Lung (tissue), 12 donors: ENCODE results near the gene LIMK1. TPM values are rescaled to one million over a fixed set of nuclear protein-coding genes. Genes with fewer than 3 reads are reported as not detected.
"Not testable (repeated sequence)": the region's sequence is repeated elsewhere in the genome, so short reads cannot be mapped to it uniquely, and the experiment has no call there.

Experiments used
- ATAC-seq: fragments of 200-7000 bp; cut with Tn5 transposase; one replicate; pipeline ENCODE4 v1.9.1; 2020; ENCODE audit warnings: moderate number of reproducible peaks; ENCODE audit not compliant: insufficient read depth, low FRiP score
- DNase-seq, 3 donors: peaks; one replicate each; pipeline ENCODE4 v3.0.0-alpha.2; 2013 to 2017
- H3K27ac ChIP-seq, 2 donors: one replicate each; pipeline ENCODE4 v1.5.1; 2013; ENCODE audit warnings: mild to moderate bottlenecking in 2 of 2, moderate library complexity in 2 of 2, control low read depth in 1 of 2, inconsistent platforms in 1 of 2, low read depth in 1 of 2, low read length in 1 of 2
- H3K27me3 ChIP-seq, 3 donors: one replicate each; pipeline ENCODE4 v1.5.1; 2013; ENCODE audit warnings: low read length in 2 of 3; ENCODE audit not compliant: control insufficient read depth in 3 of 3, insufficient read depth in 3 of 3
- H3K36me3 ChIP-seq, 4 donors: one replicate each; pipeline ENCODE4 v1.5.1; 2013; ENCODE audit warnings: low read length in 4 of 4, mild to moderate bottlenecking in 1 of 4, moderate library complexity in 1 of 4; ENCODE audit not compliant: control insufficient read depth in 4 of 4, insufficient read depth in 4 of 4
- H3K4me1 ChIP-seq, 5 donors: one replicate each; pipeline ENCODE4 v1.5.1; 2013; ENCODE audit warnings: low read length in 5 of 5, mild to moderate bottlenecking in 2 of 5, moderate library complexity in 1 of 5; ENCODE audit not compliant: control insufficient read depth in 5 of 5, insufficient read depth in 5 of 5
- H3K4me3 ChIP-seq: one replicate; pipeline ENCODE4 v1.5.1; 2013; ENCODE audit warnings: mild to moderate bottlenecking, control low read depth, moderate library complexity
- H3K9ac ChIP-seq, 2 donors: one replicate each; pipeline ENCODE4 v1.5.1; 2013; ENCODE audit warnings: low read length in 2 of 2, control low read depth in 1 of 2; ENCODE audit not compliant: insufficient read depth in 1 of 2
- H3K9me3 ChIP-seq, 4 donors: one replicate each; pipeline ENCODE4 v1.5.1; 2013; ENCODE audit warnings: low read length in 3 of 4, mild to moderate bottlenecking in 1 of 4, moderate library complexity in 1 of 4; ENCODE audit not compliant: control insufficient read depth in 4 of 4, insufficient read depth in 3 of 4
- WGBS, 2 donors: extraction: QIAGEN DNeasy Blood & Tissue Kit; methylation state at CpG; one replicate each; pipeline ENCODE4 v1.1.7; 2013; 5-methylcytosine and 5-hydroxymethylcytosine counted together
- polyA plus RNA-seq, 2 donors: library from polyadenylated mRNA; stranded (reverse); fragments of 200-250 nt; gene quantifications; one replicate each; pipeline ENCODE4 v1.2.1, GENCODE V29; 2013
- total RNA-seq, 2 donors: library from RNA; depleted of rRNA in 1 of 2; stranded (reverse); fragments of >200 nt in 1 of 2; gene quantifications; one replicate each; pipeline ENCODE4 v1.2.1, GENCODE V29; 2014 to 2021
- TF ChIP-seq, protein P1 (sequence below): IDR thresholded peaks from 2 replicates; pipeline ENCODE4 v1.5.1; 2012; ENCODE audit warnings: mild to moderate bottlenecking; ENCODE audit errors: control extremely low read depth, extremely low read depth
- donor health status: control.
- donor health status: control.
- donor health status: Bipolar disorder and iron deficiency.
- donor health status: healthy.
- donor health status: DM: yes; HTN: yes; CAD: no.

LIMK1 gene
- total and polyA plus RNA-seq, 4 donors: 11.2 to 41.0 (median 17.3) TPM

- no peak for DNase-seq
- 94 to 95% methylated on average over 25 to 26 of the region's 26 CpGs for WGBS, 2 donors
- Histone ChIP-seq H3K9ac (no peak overlapping the region), H3K9me3 (peaks cover 0 to 4% (median 0%) of the 10 kb centered on the region in 4 donors), H3K4me3 (no peak overlapping the region), H3K27me3 (no peaks in the 10 kb centered on the region), H3K36me3 (peaks cover 5 to 26% (median 10%) of the 10 kb centered on the region in 4 donors), H3K4me1 (no peaks in the 10 kb centered on the region), H3K27ac (no peak overlapping the region)
- TF ChIP-seq, protein P1, sequence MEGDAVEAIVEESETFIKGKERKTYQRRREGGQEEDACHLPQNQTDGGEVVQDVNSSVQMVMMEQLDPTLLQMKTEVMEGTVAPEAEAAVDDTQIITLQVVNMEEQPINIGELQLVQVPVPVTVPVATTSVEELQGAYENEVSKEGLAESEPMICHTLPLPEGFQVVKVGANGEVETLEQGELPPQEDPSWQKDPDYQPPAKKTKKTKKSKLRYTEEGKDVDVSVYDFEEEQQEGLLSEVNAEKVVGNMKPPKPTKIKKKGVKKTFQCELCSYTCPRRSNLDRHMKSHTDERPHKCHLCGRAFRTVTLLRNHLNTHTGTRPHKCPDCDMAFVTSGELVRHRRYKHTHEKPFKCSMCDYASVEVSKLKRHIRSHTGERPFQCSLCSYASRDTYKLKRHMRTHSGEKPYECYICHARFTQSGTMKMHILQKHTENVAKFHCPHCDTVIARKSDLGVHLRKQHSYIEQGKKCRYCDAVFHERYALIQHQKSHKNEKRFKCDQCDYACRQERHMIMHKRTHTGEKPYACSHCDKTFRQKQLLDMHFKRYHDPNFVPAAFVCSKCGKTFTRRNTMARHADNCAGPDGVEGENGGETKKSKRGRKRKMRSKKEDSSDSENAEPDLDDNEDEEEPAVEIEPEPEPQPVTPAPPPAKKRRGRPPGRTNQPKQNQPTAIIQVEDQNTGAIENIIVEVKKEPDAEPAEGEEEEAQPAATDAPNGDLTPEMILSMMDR: no peak
- no peak for ATAC-seq
Observed at GRCh38 chr7:74121401-74122249, 38.0 kb downstream of the LIMK1 start.

- not testable (repeated sequence) for ATAC-seq, H3K9ac ChIP-seq, H3K9me3 ChIP-seq, H3K4me1 ChIP-seq, H3K27me3 ChIP-seq, DNase-seq, H3K27ac ChIP-seq, H3K4me3 ChIP-seq
- WGBS, 2 donors: 93 to 98% methylated on average over 7 of the region's 7 CpGs
- H3K36me3 ChIP-seq: peaks cover 5 to 21% (median 7%) of the 10 kb centered on the region in 4 donors
Observed at GRCh38 chr7:74123892-74124291, 40.3 kb downstream of the LIMK1 start.

DNA sequence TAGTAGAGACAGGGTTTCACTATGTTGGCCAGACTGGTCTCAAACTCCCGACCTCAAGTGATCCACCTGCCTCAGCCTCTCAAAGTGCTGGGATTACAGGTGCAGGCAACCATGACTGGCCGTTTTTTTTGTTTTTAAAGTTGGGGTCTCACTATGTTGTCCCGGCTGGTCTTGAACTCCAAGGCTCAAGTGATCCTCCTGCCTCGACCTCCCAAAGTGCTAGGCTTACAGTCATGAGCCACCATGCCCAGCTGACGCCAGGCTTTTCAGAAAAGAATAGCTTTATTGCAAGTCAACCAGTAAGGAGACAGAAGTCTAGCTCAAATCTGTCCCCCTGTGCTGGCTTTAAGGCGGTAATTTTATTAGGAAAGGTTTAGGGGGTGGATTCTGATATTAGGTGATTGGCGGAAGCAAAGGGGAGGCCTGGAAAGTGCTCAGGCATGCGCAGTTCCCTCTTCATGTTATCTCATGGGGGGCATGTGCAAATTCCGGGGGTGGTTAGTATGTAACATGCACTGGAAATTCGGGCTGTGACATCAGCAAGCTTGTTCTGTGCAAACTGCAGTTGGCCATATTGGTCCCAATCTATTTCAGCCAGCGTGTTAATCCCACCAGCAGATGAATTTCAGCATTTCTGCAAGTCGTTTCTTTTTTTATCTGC is 42.7 kb downstream of the LIMK1 start:
- ATAC-seq (no peak), DNase-seq (no peak)
- H3K36me3 ChIP-seq: peaks cover 0 to 4% (median 2%) of the 10 kb centered on the region in 4 donors
- TF ChIP-seq, protein P1: no peak
- 78 to 84% methylated on average over 12 of the region's 12 CpGs for WGBS, 2 donors
- no peak overlapping the region for H3K9ac ChIP-seq
- no peaks in the 10 kb centered on the region for H3K9me3 ChIP-seq
- H3K27ac ChIP-seq: no peak overlapping the region
- no peak overlapping the region for H3K4me3 ChIP-seq
- no peaks in the 10 kb centered on the region for H3K4me1 ChIP-seq
- no peaks in the 10 kb centered on the region for H3K27me3 ChIP-seq

DNA sequence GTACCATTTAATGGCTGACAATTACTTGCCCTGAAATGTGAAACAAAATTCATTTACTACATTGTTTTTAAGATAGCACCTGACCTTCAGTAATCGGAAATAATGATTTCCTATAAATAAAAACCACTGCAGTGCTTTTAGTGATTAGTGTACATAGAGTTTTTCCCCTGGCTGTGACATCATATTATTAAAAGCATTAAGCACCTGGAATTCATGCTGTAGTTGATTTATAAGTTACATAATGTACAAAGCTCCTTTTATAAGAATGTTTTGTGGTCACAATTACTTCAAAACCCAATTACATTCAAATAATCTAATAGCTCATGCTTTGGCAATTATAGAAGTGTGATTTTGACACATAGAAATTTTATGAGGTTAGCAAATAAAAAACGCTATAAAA is 46.3 kb downstream of the LIMK1 start:
- Histone ChIP-seq H3K27me3 (no peaks in the 10 kb centered on the region), H3K4me3 (no peak overlapping the region), H3K9me3 (no peaks in the 10 kb centered on the region), H3K4me1 (no peaks in the 10 kb centered on the region), H3K27ac (no peak overlapping the region), H3K36me3 (no peaks in the 10 kb centered on the region), H3K9ac (no peak overlapping the region)
- ATAC-seq (no peak), DNase-seq (no peak)
- 61 to 73% methylated on average over 2 of the region's 2 CpGs for WGBS, 2 donors
- TF ChIP-seq, protein P1: no peak
